Renal pelvis (tissue), 4 donors: ENCODE results near the gene MXI1. TPM values are rescaled to one million over a fixed set of nuclear protein-coding genes. Genes with fewer than 3 reads are reported as not detected.
A peak's percentile ranks its signal among the peaks of the same experiment; 100 is the strongest.
"Not testable (repeated sequence)": the region's sequence is repeated elsewhere in the genome, so short reads cannot be mapped to it uniquely, and the experiment has no call there.

Experiments used
- DNase-seq: peaks from one replicate; pipeline ENCODE4 v3.0.0-alpha.2; 2013
- polyA plus RNA-seq, 3 donors: library from polyadenylated mRNA; unstranded; fragments of 120-200 nt; gene quantifications; one replicate each; pipeline ENCODE4 v1.2.1, GENCODE V29; 2013; ENCODE audit not compliant: insufficient read length in 3 of 3

The MXI1 gene
- polyA plus RNA-seq, 3 donors = 40.0 to 47.7 (median 42.9) TPM

GRCh38 chr10:110176141-110177030 is 31.0 kb upstream of the MXI1 start:
- DNase-seq = peak; percentile 26

GRCh38 chr10:110179220-110179619 is 28.2 kb upstream of the MXI1 start:
- DNase-seq = no peak

DNA sequence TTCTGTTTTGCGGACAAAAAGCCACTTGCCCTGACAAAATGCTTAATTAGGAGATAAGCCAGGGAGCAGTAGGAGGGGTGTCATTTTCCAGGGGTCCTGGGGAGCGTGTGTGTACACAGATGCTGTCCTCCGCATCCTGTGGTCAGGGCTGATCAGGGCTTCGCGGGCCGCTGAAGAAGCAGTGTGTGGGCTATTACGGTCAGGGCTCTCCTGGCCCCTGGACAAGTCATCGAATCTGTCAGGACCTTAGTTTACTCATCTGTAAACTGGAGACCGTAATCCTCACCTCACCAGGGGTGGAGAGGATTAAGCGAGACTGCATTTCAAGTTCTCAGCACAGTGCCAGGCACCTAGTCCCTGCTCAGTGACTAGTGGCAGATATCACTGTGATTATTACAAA is 26.0 kb upstream of the MXI1 start:
- no peak for DNase-seq

GRCh38 chr10:110181911-110182310 is 25.5 kb upstream of the MXI1 start:
- DNase-seq = no peak

DNA sequence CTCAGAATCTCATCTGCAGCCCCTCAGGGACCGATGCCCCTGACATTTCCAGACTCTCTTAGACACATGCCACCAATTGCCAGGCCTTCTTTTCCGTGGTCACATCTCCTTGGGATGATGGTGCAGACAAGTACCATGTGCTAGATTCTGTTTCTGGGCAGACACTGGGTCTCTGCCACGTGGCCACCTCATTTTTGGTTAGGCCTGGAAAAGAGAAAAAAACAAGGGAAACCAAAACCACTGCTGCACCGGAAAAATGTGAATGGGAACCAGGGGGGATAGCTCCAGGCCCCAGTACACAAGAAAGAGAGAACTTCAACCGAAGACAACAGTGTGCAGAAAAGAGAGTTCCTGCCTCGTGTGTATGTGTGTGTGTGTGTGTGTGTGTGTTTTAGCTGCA is 23.0 kb upstream of the MXI1 start:
- no peak for DNase-seq

GRCh38 chr10:110185646-110186182 is 21.7 kb upstream of the MXI1 start:
- DNase-seq = not testable (repeated sequence)

DNA sequence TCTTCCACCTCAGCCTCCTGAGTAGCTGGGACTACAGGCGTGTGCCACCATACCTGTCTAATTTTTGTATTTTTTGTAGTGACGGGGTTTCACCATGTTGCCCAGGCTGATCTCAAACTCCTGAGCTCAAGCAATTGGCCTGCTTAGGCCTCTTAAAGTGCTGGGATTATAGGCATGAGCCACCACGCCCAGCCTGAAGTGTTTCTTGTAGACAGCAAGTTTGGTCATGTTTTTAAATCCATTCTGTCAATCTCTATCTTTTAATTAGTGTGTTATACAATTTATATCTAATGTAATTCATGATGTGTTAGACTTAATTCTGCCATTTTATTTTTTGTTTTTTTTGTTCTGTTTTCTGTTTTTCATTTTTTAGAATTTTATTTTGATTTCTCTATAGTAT is 17.2 kb upstream of the MXI1 start:
- no peak for DNase-seq

GRCh38 chr10:110192552-110192951 is 14.9 kb upstream of the MXI1 start:
- no peak for DNase-seq

GRCh38 chr10:110200503-110200902 is 6.9 kb upstream of the MXI1 start:
- DNase-seq = no peak

DNA sequence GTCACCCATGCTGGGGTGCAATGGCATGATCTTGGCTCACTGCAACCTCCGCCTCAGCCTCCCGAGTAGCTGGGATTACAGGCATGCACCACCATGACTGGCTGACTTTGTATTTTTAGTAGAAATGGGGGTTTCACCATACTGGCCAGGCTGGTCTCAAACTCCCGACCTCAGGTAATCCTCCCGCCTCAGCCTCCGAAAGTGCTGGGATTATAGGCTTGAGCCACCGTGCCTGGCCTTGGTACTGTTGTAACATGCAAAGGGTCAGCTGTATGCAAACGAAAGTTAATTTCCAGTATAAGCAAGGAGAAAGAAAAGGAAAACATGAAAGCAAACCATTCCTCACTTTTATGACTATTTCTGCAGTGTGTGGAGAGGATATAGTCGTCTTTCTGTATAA is 6.4 kb upstream of the MXI1 start:
- not testable (repeated sequence) for DNase-seq

DNA sequence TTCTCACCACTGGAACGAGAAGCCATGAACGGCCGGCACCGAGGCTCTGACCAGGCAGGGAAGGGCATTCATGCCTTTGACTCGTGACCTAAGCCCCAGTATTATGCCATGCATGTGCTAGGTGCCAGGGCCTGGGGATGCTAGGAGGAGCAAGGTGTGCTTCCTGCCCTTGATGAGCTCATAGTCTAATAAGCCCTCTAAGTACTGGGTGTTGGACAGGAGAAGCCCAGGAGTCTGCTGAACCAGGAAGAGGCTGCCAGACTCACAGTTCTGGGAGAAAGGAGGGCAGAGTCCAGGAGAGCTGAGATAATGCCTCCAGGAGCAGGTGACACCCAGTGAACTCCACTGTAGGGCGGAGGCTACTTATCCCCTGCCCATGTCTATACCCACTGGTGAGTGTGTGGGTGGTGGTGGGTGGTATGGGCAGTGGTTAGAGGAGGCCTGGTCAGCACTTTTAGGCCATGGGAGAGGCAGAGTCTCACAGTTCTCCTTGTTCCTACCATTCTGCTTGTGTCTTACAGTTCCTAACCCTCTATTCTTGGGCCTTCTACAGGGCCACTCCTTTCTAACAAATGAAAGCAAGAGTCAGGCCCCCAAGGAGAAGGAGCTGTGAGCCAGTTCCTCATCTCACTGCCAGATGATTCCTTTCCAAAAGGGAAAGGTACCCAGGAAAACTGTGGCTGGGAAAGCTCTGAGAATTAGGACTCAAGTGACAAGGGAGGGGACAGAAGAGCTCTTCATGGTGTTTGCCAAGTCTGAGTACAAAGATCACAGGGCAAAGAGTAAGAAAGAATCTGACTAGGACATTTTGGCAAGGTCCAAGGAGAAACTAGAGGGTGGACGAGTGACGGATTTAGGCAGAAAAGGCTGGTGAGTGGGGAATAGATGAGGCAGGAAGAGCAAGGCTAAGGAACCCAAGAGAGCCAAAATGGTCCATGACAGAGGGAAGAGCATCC is 3.6 kb upstream of the MXI1 start:
- no peak for DNase-seq

DNA sequence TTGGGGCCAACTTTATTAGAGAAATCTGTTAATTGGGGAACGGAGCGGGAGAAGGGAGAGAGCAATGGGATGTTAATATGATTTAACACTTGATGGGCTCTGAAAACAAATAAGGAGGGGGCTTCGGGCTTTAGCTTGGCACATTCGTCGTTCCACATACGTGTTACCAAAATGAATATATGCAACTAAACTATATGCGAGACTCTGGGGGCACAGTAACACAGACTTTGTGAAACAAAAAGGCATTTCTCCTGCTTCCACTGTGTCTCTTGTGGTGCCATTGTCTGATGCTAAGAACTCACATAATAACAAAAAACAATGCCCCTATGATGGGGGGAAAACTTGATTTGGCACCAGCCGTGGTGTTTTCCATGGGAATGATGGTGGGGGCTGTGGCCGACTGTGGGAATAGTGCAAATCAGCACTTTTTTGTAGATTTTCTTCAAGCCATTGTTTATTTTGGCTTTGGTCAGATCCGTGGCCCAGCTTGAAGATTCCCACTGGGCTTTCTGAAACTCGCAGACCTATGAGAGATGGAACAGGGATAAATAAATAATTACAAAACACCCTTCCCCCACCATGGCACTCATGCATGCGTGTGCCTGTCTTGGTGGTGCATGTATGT is 2.2 kb upstream of the MXI1 start:
- DNase-seq = no peak

GRCh38 chr10:110207805-110208613 is 604 bp downstream of the MXI1 start:
- DNase-seq = peak; percentile 67

GRCh38 chr10:110208614-110209453 is 1.4 kb downstream of the MXI1 start:
- no peak for DNase-seq

DNA sequence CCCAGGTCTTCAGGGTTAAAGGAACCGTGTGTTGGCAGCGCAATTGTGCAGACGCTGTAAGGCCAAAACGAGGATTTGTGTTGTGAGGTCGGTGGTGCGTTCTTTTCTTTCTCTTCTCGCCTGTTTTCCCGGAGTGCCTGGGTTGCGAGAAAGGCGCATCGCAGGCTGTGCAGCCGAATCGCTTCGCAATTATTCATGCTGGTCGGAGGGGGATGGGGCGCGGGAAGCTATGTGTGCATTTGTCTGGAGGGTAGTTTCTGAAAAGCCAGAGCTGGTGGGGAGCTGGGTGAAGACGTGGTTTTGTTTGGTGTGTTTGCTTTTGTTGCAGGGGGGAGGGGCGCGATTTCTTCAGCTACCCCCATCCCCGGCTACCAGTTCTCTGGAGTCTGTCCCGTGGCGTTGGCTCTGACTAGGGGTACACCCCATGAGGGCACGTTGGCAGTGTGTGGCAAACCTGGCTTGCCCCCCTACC is 2.1 kb downstream of the MXI1 start:
- DNase-seq = peak; percentile 49

GRCh38 chr10:110209926-110210673 is 2.7 kb downstream of the MXI1 start:
- DNase-seq = no peak

- DNase-seq = peak; percentile 98
These were observed 3.5 kb downstream of the MXI1 start for GRCh38 chr10:110210674-110211464.

DNA sequence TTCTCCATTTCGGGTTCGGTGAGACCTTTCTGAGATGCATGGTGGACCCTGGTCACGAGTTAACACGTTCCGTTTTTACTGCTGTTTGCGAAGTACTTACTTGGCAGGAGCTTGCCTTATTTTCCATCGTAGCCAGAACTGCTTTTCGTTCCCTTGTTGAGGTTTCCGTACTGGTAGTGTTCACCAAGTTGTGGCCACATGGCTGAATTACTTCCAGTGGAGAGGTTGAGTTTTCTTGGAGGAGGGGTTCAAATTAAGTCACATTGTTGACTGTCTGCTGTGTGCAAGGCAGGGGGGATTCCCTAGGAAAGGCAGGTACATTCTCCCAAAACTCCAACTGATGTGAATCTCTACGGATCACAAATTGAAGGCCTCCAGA is 4.0 kb downstream of the MXI1 start:
- DNase-seq = no peak
